HG02610 (cell line): ENCODE data around the gene AGBL1.

Experiments
- ATAC-seq: cut with Tn5 transposase; IDR thresholded peaks from one replicate; pipeline ENCODE4 v1.9.1; 2021; ENCODE audit warnings: mild to moderate bottlenecking, moderate library complexity; ENCODE audit not compliant: unreplicated experiment

Gene AGBL1

DNA sequence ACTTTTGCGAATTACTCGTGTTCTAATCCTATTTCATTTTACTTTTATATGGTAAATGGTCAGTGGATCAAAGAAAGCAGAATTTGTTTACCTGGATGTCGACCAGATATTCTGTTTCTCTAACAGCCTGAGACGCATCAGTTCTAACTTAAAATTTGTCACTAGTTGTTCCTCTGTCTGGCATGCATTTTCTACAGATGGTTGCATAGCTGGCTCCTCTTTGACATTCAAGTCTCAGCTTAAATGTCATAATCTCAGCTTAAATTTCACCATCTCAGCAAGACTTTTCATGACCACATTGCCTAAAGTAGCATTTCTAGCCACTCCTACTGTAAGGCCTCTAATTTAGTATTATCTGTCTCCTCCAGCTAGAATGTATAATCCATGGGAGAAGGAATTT is 609.3 kb downstream of the AGBL1 start:
- ATAC-seq, result no peak

DNA sequence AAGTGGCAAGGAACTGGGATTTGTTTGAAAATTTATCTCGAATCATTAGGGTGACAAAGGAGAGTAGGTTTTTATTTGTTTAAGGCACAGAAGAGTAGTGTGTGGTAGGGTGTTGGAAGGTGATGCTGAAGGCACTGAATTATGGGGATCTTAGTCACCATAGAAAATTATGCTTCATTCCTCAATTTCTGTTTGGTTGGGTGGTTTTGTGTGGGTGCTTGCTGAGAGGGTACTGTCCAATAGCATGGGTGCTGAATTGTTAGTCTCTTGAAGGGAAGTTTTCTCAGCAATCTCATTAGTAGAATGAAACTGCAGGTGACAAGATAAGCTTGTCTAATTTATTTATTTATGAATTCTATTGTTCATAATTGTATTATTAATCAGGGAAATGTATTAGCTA is 610.9 kb downstream of the AGBL1 start:
- no peak for ATAC-seq

DNA sequence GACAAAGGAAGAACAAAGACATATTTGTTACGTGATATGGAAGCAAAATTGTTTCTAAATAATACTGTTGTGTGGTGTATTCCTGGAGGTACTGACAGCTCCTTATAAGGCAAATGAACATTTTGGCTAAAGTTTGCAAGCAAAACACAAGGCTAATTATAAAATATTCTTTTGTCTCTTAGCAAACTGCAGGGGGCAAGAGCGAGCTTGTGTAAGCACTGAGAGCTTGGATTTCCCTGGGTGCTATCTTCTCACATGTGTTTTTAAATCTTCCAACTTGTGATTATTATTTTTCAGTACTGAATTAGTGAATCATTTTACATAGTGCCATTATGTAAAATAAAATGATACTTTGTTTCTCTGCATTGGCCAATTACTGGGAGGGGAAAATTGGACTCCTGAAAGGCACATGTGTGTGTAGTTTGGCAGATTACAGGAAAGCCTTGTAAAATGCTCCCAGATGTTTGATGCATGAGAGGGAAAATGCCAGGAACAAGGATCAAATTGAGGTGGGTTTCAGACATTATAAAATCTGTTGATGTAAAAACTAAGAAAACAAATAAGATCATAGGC is 611.5 kb downstream of the AGBL1 start:
- ATAC-seq, result no peak

DNA sequence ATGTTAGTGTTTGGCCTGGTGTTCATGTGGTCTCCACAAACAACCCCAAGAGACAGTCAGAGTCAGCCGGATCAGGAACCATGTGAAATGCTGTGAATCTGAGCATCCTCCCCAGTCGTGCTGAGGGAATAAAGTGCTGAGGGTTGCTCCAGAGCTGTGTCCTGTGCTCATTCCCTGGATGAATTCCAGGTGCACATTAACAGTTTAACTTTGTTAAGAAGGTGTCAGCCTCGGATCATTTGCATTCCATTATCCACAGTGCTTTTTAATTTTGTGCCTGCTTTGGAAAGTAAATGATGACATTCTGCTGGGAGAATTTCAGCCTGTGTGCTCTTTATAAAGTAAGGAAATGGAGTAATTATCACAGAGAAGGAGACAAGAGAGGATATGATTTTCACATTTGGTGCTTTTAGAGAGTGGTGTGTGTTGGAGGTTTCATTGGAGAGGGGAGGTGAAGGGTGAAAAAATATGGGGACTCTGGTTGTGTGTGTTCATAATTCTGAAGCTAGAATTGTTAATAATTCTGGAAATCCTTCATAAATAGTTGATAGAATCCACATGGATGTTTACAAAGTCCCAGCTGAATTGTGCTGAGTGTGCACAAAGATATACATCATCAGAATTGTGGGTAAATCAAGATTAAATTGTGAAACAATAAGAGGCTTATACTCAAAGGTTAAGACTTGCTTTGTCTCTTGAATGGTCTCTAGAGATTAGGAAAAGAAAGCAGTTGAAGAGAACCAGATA is 621.4 kb downstream of the AGBL1 start:
- ATAC-seq, result no peak

DNA sequence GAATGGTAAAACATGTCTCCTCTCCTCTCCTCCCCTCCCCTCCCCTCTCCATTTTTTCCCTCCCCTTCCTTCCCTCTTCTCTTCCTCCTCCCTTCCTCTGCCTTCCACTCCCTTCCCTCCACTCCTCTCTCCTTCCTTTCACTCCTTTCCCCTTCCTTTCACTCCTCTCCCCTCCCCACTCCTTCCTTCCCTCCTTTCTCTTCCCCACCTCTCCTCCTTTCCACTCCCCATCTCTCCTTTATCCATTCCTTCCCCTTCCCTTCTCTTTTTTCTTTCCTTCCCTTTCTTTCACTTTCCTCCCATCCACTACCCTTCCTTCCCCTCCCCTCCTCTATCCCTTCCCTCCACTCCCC is 621.9 kb downstream of the AGBL1 start:
- no peak for ATAC-seq

DNA sequence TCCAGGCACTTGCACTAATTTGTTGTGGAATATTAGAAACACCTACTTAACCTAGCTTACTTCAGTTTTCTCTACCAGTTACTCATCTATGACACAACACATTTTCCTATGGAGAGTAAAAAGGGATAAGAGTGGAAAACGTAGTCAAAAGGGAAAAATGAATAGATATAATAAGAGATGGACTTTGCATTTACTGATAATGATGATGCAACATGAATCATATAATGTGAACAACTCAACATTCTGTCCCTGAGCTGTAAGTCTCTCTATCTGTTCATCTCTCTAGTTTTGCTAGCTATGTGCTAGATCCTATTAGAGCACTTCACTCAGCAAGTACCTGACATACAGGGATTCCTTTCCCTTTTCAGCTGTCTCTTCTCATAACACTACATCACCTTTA is 627.1 kb downstream of the AGBL1 start:
- no peak for ATAC-seq

DNA sequence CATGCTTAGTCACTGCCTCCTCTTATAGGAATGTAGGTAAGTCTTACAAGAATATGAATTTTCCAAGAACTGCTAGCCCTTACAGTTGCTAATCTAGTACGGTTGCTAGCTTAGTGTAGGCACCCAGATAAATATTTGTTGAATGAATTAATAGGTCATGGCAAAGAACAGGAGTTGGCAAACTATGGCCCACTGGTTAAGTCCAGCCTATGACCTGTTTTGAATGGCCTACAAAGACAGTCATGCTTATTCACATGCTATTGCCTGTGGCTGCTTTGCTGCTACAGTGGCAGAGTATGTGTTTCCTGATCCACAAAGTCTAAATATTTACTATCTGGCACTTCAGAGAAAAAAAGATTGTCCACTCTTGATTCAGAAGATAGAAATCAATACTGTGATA is 631.8 kb downstream of the AGBL1 start:
- ATAC-seq, result no peak

DNA sequence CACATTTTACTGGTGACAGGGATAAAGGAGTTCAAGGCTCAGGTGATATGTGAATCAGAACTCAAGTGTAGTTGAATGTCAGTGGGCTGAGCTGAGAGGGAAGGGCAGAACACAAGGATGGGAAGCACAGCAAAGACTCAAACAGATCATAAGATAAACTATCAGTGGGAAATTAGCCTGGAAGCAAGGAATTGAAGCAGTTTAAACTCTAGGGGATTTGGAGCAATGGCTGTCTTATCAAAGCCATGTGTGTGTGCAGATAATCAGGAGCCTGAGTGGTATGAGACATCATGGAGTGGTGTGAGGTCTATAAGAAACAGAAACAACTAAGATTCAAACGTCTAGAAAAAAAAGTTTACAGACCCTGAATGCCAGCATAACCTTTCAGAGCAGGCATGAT is 634.6 kb downstream of the AGBL1 start:
- ATAC-seq, result no peak

DNA sequence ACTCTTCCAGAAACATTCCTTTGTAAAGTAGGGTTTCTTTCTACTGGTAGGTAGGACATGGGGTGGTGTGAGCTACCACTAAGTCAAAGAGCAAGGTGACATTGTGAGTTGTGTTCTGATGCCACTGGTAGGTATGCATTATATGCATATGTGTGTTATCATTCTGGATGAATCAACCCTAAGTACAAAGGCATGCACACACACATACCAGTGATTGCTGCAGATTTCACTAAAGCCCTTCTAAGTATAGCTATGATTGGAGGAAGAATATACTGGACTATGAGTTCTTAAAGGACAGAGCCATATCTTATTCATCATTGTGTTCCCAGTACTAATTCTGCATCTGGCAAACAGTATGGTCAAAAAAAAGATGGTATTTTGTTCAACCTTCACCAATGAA is 646.0 kb downstream of the AGBL1 start:
- ATAC-seq, result no peak

DNA sequence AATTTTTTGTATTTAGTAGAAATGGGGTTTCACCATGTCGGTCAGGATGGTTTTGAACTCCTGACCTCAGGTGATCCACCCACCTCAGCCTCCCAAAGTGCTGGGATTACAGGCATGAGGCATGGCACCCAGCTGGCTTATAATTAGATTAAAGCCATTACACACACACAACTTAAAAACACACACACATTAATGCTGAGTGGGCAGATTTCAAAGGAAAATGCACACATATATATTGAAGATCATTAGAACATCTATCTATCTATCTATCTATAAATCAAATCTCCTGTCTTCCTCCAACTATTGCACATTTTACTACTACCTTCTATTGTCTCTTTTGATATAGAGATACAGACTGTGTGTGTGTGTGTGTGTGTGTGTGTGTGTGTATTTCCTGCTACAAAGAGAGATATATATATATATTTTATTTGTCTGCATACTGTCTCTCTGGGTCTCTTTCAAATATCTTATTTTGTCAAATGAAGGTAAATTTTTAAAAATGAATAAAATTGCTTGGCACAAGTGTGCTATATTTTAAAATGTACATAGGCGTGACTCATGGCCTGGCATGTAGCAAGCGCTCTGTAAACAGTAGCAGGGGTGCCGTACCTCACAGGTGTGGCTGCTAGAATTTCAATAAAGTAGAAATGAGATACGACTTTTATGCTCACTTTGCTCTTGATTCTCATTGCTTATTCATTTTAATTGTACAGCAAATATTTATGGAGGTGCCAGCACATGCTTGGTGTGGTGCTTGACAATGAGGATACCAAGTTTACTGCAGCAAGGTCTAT is 655.8 kb downstream of the AGBL1 start:
- ATAC-seq, result no peak

DNA sequence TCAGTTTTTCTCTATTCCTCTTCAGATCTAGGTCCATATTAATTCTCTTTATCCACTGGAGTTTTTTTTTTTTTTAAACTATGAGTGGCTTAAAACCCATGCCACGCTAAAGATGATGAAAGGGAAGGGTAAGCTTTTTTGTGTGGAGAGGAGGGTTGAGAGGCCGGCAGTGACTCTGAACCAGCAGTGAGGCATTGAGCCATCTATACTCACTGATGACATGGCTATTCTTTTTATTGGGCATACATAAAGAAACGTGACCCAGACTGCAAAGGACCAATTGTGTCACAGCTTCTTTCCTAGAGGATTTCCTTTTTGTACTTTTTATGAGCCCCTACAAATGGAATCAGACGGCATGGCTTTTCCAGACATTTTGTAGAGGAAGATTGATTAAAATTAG is 662.2 kb downstream of the AGBL1 start:
- ATAC-seq, result no peak

DNA sequence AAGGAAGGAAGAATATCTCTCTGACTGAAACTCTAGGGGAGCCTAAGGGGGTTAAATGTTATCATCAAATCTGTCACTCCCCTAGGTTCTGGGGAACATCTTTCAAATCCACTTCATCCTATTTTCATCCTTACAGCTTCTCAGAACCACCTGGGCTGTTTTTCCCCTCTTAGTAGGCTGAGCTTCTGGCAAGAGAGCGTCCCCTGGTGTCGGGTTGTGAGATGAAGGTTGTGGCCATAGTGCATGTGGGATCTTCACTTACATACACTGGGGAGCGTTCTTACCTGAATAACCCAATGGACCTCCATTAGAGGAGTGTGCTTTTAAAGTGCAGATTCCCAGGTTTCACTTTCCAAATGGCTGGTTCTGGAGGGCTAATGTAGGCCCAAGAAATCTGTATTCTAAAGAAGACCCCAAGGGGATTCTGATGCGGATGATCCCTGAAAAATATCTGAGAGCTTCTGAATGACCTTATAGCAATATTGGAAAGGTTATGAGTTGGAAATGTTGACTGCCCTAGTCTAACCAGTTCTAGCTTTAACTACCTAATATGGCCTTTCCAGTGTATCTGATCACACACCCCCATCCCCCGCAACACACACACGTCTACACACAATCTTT is 663.7 kb downstream of the AGBL1 start:
- ATAC-seq, result no peak

DNA sequence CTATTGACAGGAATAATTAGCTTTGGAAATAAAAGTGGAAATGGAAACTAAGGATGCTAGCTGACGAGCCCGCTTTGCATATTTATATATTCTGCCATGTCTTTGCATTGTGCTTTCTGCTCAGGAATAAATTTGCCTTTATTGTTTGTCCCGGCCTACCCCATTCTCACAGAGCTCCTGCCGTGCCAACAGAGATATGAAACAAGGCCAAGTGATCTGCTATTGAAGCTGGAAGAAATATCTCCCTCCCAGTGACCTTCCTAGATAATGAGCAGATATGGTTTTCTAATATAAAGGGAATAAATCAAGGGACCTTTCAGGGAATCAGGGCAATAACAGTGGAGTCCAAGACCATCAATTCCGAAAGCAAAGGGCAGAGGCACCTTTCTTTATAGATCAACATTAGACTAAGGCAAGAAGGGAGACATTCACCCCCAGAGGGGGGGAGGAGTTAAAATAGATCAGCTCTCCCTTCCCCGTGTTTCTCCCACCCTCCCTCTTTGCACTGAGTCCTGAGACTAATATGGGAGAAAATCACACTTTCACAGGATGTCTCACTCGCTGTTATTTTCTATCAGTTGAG is 664.6 kb downstream of the AGBL1 start:
- no peak for ATAC-seq

DNA sequence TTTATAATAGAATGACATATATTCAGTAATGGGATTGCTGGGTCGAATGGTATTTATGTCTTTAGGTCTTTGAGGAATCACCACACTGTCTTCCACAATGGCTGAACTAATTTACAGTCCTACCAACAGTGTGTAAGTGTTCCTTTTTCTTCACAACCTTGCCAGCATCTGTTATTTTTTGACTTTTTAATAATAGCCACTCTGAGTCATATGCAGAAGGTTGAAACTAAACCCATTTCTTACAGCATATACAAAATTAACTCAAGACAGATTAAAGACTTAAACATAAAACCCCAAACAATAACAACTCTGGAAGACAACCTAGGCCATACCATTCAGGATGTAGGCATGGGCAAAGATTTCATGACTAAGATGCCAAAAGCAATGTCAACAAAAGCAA is 671.4 kb downstream of the AGBL1 start:
- ATAC-seq, result no peak

DNA sequence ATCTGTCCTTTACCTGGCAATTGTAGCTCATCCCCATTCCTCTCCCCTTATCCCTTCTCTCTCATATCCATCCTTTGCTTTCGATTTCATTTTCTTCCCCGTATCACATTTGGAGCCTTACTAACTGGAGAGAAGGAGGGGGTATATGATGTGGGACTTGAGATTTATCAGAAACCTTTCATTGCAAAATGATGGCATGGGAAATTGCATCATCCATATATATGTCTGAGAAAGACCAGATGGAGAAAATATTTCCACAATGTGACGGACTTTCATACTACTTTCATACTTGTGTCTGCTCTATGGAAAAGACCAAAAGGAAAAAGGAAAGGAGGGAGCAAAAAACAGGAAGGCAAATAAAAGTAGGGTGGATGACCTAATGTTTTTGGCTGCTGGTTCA is 675.2 kb downstream of the AGBL1 start:
- no peak for ATAC-seq

DNA sequence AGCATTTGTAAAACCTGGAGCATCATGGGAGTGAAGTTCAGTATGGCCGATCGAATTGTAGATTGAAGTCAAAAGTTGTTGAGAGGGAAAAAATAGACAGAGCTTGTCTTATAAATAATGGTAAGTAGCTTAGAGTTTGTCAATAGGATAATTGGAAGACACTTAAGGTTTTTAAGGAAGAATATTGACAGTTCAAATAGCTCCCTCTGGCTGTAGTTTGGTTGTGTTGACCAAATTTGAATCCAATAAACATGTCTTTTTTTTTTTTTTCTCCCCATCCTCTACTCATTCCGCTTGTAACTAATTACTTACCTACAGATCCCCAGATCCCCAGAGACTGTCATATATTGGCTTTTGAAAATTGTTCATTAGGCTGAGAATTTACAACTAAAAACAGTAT is 677.0 kb downstream of the AGBL1 start:
- no peak for ATAC-seq

DNA sequence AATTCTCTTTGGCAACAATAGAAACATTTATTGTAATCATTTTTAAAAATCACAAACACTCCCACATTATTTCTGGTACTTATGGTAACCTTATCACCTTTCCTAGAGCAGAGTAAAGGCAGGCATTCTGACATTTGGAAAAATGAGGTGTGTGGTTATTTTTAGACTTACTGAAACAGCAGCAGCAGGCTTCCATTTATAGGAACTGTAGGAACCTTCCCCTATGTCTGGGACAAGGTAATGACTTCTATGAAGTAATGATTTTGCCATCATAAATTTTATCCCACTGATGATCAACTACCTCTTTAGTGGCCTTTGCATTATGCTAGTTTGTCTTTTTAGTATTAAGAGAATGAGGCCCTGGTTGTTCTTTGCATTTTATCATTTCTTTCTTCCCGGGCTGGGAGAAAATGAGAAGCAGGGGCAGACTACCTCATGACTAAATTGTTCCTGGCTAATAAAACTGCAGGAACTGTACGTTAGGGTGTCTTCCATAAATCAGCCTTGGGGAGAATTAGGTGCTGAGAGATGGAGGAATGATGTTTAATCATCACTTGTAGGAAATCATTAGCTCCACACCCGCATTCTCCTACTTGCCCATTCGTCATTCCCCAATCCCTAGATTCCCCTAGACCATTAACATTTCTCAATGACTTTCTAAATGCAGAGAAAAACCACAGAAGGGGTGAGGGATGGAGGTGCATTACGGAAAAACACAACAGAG is 680.3 kb downstream of the AGBL1 start:
- ATAC-seq, result no peak

DNA sequence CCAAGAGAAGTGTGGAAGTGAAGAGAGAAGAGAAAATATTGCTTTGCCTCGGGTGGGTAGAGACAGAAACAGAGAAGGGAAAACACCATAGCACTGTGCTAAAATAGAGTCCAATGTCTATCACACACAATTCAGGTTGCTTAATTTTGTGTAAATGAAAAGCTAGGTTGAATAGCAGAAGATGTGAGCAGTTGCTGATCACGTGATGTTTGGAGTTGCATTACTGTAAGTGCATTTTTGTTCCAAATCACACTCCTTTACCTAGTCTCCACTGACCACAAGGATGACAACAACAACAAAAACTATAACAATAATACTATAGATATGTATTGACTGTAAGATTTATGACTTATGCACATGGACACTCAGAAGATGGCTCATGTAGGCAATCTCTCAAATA is 683.2 kb downstream of the AGBL1 start:
- ATAC-seq, result no peak

DNA sequence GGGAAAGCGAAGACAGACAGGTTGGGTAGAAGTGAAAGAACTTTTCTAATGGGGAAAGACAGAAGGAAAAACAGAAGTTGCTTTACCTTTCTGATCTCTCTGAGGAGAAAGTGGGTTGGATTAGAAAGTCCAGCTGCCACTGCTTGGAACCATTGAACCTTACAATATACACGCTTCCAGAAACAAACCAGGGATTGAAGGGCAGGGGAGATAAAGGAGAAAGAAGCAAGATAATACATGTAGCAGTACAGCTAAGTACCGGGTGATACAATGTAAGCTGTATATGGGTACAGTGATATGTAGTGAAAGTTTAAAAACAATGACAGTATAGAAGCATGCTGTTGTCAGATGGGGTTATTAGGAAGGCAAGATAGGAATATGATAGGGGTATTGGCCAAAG is 684.4 kb downstream of the AGBL1 start:
- ATAC-seq, result no peak

DNA sequence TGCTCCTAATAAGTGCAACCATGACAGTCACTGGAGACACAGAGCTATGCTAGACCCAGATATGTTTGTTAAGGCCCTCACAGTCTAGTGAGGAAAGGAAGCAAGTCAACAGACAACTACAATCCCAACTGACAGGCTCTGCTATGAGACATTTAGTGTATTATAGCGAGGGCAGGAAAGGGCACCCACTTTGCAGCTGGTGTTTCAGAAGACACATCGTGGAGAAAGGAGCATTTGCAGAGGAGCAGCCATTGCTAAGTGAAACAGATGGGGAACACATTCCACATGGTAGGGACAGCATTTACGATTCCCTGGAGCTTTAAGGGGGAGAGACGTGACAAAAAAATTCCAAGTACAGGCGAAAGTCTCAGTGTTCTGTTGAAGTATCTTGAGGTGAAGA is 685.6 kb downstream of the AGBL1 start:
- ATAC-seq, result no peak
